Measurements from ENCODE around the gene FRY. TPM values are rescaled to one million over a fixed set of nuclear protein-coding genes. Genes with fewer than 3 reads are reported as not detected.

Gene FRY
- total RNA-seq, 1 donor from 2014 or later = 38.8 TPM

- no peak for TF ChIP-seq CTCF (IDR thresholded peaks at IDR 0.05)
- H3K9me3 Mint-ChIP-seq (ENCODE audit: low read depth) = no peaks in the 10 kb centered on the region
- no peak overlapping the region for H3K4me3 Mint-ChIP-seq (ENCODE audit: unreplicated experiment)
- H3K27me3 Mint-ChIP-seq (ENCODE audit: low read depth) = no peaks in the 10 kb centered on the region
- no peaks in the 10 kb centered on the region for H3K36me3 Mint-ChIP-seq (ENCODE audit: low read depth)
- H3K27ac Mint-ChIP-seq (ENCODE audit: unreplicated experiment) = no peak overlapping the region
- peaks cover 21% of the 10 kb centered on the region for H3K4me1 Mint-ChIP-seq (ENCODE audit: low read depth)
- DNase-seq (ENCODE audit: low spot score) = no peak
Observed at GRCh38 chr13:32023096-32023495, 8.5 kb upstream of the FRY start.

- Mint-ChIP-seq H3K27ac (ENCODE audit: unreplicated experiment) (no peak overlapping the region), H3K4me3 (ENCODE audit: unreplicated experiment) (no peak overlapping the region), H3K9me3 (ENCODE audit: low read depth) (no peaks in the 10 kb centered on the region), H3K27me3 (ENCODE audit: low read depth) (no peaks in the 10 kb centered on the region), H3K4me1 (ENCODE audit: low read depth) (peaks cover 21% of the 10 kb centered on the region), H3K36me3 (ENCODE audit: low read depth) (no peaks in the 10 kb centered on the region)
- no peak for DNase-seq (ENCODE audit: low spot score)
- TF ChIP-seq CTCF (IDR thresholded peaks at IDR 0.05) = peak; percentile 68
Observed at GRCh38 chr13:32023698-32024097, 7.9 kb upstream of the FRY start.

- Mint-ChIP-seq H3K27ac (ENCODE audit: unreplicated experiment) (no peak overlapping the region), H3K27me3 (ENCODE audit: low read depth) (no peaks in the 10 kb centered on the region), H3K4me1 (ENCODE audit: low read depth) (peaks cover 21% of the 10 kb centered on the region), H3K4me3 (ENCODE audit: unreplicated experiment) (no peak overlapping the region), H3K36me3 (ENCODE audit: low read depth) (no peaks in the 10 kb centered on the region), H3K9me3 (ENCODE audit: low read depth) (no peaks in the 10 kb centered on the region)
- TF ChIP-seq CTCF (IDR thresholded peaks at IDR 0.05) = no peak
- DNase-seq (ENCODE audit: low spot score) = no peak
Observed at GRCh38 chr13:32024750-32025149, 6.8 kb upstream of the FRY start.

- Mint-ChIP-seq H3K27ac (ENCODE audit: unreplicated experiment) (no peak overlapping the region), H3K27me3 (ENCODE audit: low read depth) (no peaks in the 10 kb centered on the region), H3K9me3 (ENCODE audit: low read depth) (no peaks in the 10 kb centered on the region)
Observed at GRCh38 chr13:32025730-32026129, 5.8 kb upstream of the FRY start.

GRCh38 chr13:32026623-32027022, 5.0 kb upstream of the FRY start:
- no peak for DNase-seq (ENCODE audit: low spot score)
- no peak overlapping the region for H3K4me3 Mint-ChIP-seq (ENCODE audit: unreplicated experiment)

More at GRCh38 chr13:32025730-32026129, 5.8 kb upstream of the FRY start:
- no peak for TF ChIP-seq CTCF (IDR thresholded peaks at IDR 0.05)
- no peaks in the 10 kb centered on the region for H3K36me3 Mint-ChIP-seq (ENCODE audit: low read depth)
- H3K4me1 Mint-ChIP-seq (ENCODE audit: low read depth) = peaks cover 28% of the 10 kb centered on the region
- DNase-seq (ENCODE audit: low spot score) = no peak
- no peak overlapping the region for H3K4me3 Mint-ChIP-seq (ENCODE audit: unreplicated experiment)

More at GRCh38 chr13:32026623-32027022, 5.0 kb upstream of the FRY start:
- H3K27me3 Mint-ChIP-seq (ENCODE audit: low read depth) = no peaks in the 10 kb centered on the region
- no peak overlapping the region for H3K27ac Mint-ChIP-seq (ENCODE audit: unreplicated experiment)
- H3K4me1 Mint-ChIP-seq (ENCODE audit: low read depth) = peaks cover 28% of the 10 kb centered on the region
- no peaks in the 10 kb centered on the region for H3K36me3 Mint-ChIP-seq (ENCODE audit: low read depth)
- TF ChIP-seq CTCF (IDR thresholded peaks at IDR 0.05) = no peak
- H3K9me3 Mint-ChIP-seq (ENCODE audit: low read depth) = no peaks in the 10 kb centered on the region

Measured in chondrocyte (in vitro differentiated cells).